ENCODE measurements around the gene TTC29.

DNA sequence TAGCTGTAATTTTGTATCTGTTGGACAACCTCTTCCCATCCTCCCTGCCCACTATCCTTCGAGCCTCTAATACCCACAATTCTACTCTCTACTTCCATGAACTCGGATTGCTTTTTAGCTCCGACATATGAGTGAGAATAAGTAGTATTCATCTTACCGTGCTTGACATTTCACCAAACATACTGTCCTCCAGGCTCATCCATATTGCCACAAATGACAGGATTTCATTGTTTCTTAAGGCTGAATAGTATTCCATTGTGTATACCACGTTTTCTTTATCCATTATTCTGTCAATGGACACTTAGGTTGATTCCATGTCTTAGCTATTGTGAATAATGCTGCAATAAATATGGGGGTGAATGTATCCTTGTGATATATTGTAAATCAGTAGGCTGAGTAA, 26.4 kb upstream of the TTC29 start:
- TF ChIP-seq POLR2A (IDR thresholded peaks at IDR 0.05) (no peak), CTCF (IDR thresholded peaks at IDR 0.05) (no peak)

All from esophagus squamous epithelium (tissue), 4 donors.